H9 (cell line): Measurements from ENCODE around the gene SOX1. TPM values are rescaled to one million over a fixed set of nuclear protein-coding genes. Genes with fewer than 3 reads are reported as not detected.

ENCODE experiments used
- DNase-seq: peaks from one replicate; pipeline ENCODE4 v3.0.0-alpha.2; 2017
- H2AFZ ChIP-seq: one replicate; pipeline ENCODE4 v1.6.1; 2013; ENCODE audit warnings: mild to moderate bottlenecking, low read length, control low read depth, moderate library complexity
- H2AK5ac ChIP-seq: 2 replicates; pipeline ENCODE4 v1.6.1; 2013; ENCODE audit warnings: low read length, control low read depth, mixed read lengths; ENCODE audit not compliant: insufficient read length
- H2BK120ac ChIP-seq: one replicate; pipeline ENCODE4 v1.6.1; 2013; ENCODE audit warnings: low read depth, mild to moderate bottlenecking, low read length, control low read depth, inconsistent platforms; ENCODE audit not compliant: poor library complexity, severe bottlenecking
- H2BK12ac ChIP-seq: 2 replicates; pipeline ENCODE4 v1.6.1; 2013; ENCODE audit warnings: low read length, control low read depth, mixed read lengths, low read depth; ENCODE audit not compliant: insufficient read length
- H2BK15ac ChIP-seq: 2 replicates; pipeline ENCODE4 v1.6.1; 2013; ENCODE audit warnings: low read depth, low read length, control low read depth
- H2BK20ac ChIP-seq: one replicate; pipeline ENCODE4 v1.6.1; 2013; ENCODE audit warnings: low read depth, mild to moderate bottlenecking, low read length, control low read depth, inconsistent platforms; ENCODE audit not compliant: poor library complexity, severe bottlenecking
- H2BK5ac ChIP-seq: 2 replicates; pipeline ENCODE4 v1.6.1; 2013; ENCODE audit warnings: low read length, control low read depth, mixed read lengths; ENCODE audit not compliant: insufficient read length
- H3K14ac ChIP-seq: 2 replicates; pipeline ENCODE4 v1.6.1; 2013; ENCODE audit warnings: low read length, control low read depth; ENCODE audit not compliant: insufficient read depth
- H3K18ac ChIP-seq: 2 replicates; pipeline ENCODE4 v1.6.1; 2013; ENCODE audit warnings: low read depth, mild to moderate bottlenecking, mixed read lengths, low read length, control low read depth; ENCODE audit not compliant: insufficient read length
- H3K23ac ChIP-seq: 2 replicates; pipeline ENCODE4 v1.6.1; 2013; ENCODE audit warnings: low read length, control low read depth, mixed read lengths, low read depth; ENCODE audit not compliant: insufficient read length
- H3K23me2 ChIP-seq: 2 replicates; pipeline ENCODE4 v1.6.1; 2013; ENCODE audit warnings: low read depth, mild to moderate bottlenecking, mixed read lengths, low read length, control low read depth; ENCODE audit not compliant: insufficient read length, poor library complexity, severe bottlenecking
- H3K27ac ChIP-seq: 2 replicates; pipeline ENCODE4 v1.5.1; 2013; ENCODE audit warnings: low read length, control low read depth, mixed read lengths, low read depth; ENCODE audit not compliant: insufficient read length
- H3K27me3 ChIP-seq: 2 replicates; pipeline ENCODE4 v1.6.1; 2013; ENCODE audit warnings: low read length, control low read depth, inconsistent platforms; ENCODE audit not compliant: insufficient read depth
- H3K4ac ChIP-seq: 2 replicates; pipeline ENCODE4 v1.6.1; 2013; ENCODE audit warnings: low read depth, mild to moderate bottlenecking, control low read depth, inconsistent platforms, low read length, moderate library complexity
- H3K4me1 ChIP-seq: 2 replicates; pipeline ENCODE4 v1.6.1; 2013; ENCODE audit warnings: low read length, control low read depth, inconsistent platforms; ENCODE audit not compliant: insufficient read depth
- H3K4me2 ChIP-seq: 2 replicates; pipeline ENCODE4 v1.6.1; 2013; ENCODE audit warnings: low read length, control low read depth, mixed read lengths; ENCODE audit not compliant: insufficient read length, insufficient read depth
- H3K56ac ChIP-seq: 2 replicates; pipeline ENCODE4 v1.6.1; 2013; ENCODE audit warnings: low read depth, mild to moderate bottlenecking, mixed read lengths, low read length, control low read depth; ENCODE audit not compliant: insufficient read length
- H3K79me1 ChIP-seq: 2 replicates; pipeline ENCODE4 v1.6.1; 2013; ENCODE audit warnings: low read depth, mild to moderate bottlenecking, moderate library complexity, low read length, control low read depth, inconsistent platforms; ENCODE audit not compliant: insufficient read depth, poor library complexity, severe bottlenecking
- H3K79me2 ChIP-seq: 2 replicates; pipeline ENCODE4 v1.6.1; 2013; ENCODE audit warnings: low read length, control low read depth, inconsistent platforms; ENCODE audit not compliant: insufficient read depth
- H3K9ac ChIP-seq: 2 replicates; pipeline ENCODE4 v1.6.1; 2013; ENCODE audit warnings: low read length, control low read depth, mixed read lengths; ENCODE audit not compliant: insufficient read length; ENCODE audit errors: extremely low read depth
- H3K9me3 ChIP-seq: one replicate; pipeline ENCODE4 v1.6.1; 2013; ENCODE audit warnings: low read depth, low read length, inconsistent platforms; ENCODE audit not compliant: control insufficient read depth
- H3T11ph ChIP-seq: one replicate; pipeline ENCODE4 v1.6.1; 2013; ENCODE audit warnings: mild to moderate bottlenecking, low read length, control low read depth, inconsistent platforms
- H4K20me1 ChIP-seq: one replicate; pipeline ENCODE4 v1.6.1; 2013; ENCODE audit not compliant: control insufficient read depth, insufficient read length, insufficient read depth
- H4K5ac ChIP-seq: 2 replicates; pipeline ENCODE4 v1.6.1; 2013; ENCODE audit warnings: low read depth, mild to moderate bottlenecking, mixed read lengths, low read length, control low read depth; ENCODE audit not compliant: insufficient read length
- H4K8ac ChIP-seq: replicated peaks from 2 replicates; pipeline ENCODE4 v1.6.1; 2013; ENCODE audit warnings: low read length, control low read depth, mixed read lengths, low read depth; ENCODE audit not compliant: insufficient read length
- H4K91ac ChIP-seq: 2 replicates; pipeline ENCODE4 v1.6.1; 2013; ENCODE audit warnings: low read depth, mild to moderate bottlenecking, moderate library complexity, mixed read lengths, low read length, control low read depth; ENCODE audit not compliant: insufficient read length
- H3K27ac Mint-ChIP-seq, 3 experiments: 2 replicates in 2 of 3; 3 replicates in 1 of 3; pipeline ENCODE4 v1.8.0; 2020 to 2021; ENCODE audit warnings: mixed read lengths in 3 of 3, mild to moderate bottlenecking in 1 of 3, moderate library complexity in 1 of 3
- H3K27me3 Mint-ChIP-seq: 2 replicates; pipeline ENCODE4 v1.8.0; 2021; ENCODE audit warnings: low read depth, mild to moderate bottlenecking, moderate library complexity, mixed read lengths
- H3K36me3 Mint-ChIP-seq, 3 experiments: 2 replicates in 2 of 3; 3 replicates in 1 of 3; pipeline ENCODE4 v1.8.0; 2020 to 2021; ENCODE audit warnings: low read depth in 3 of 3, mixed read lengths in 3 of 3; ENCODE audit not compliant: insufficient read depth in 1 of 3
- H3K4me1 Mint-ChIP-seq, 2 experiments: 2 replicates each; pipeline ENCODE4 v1.8.0; 2020; ENCODE audit warnings: mixed read lengths in 2 of 2
- H3K4me3 Mint-ChIP-seq, 2 experiments: 2 replicates in 1 of 2; 3 replicates in 1 of 2; pipeline ENCODE4 v1.8.0; 2020 to 2021; ENCODE audit warnings: mild to moderate bottlenecking in 2 of 2, mixed read lengths in 2 of 2, moderate library complexity in 1 of 2
- H3K9me3 Mint-ChIP-seq, 2 experiments: 2 replicates in 1 of 2; 3 replicates in 1 of 2; pipeline ENCODE4 v1.8.0; 2020; ENCODE audit warnings: mild to moderate bottlenecking in 2 of 2, mixed read lengths in 2 of 2, moderate library complexity in 1 of 2
- WGBS: extraction: QIAGEN DNeasy Blood & Tissue Kit; methylation state at CpG from one replicate; pipeline ENCODE4 v1.1.7; 2013; ENCODE audit warnings: missing lambda C conversion rate, low lambda C conversion rate, mixed read lengths; ENCODE audit not compliant: insufficient read length; ENCODE audit errors: extremely low coverage; 5-methylcytosine and 5-hydroxymethylcytosine counted together
- total RNA-seq: library from RNA; stranded (reverse); gene quantifications from 2 replicates; pipeline ENCODE4 v1.2.1, GENCODE V29; 2021
- TF ChIP-seq, protein P1 (sequence below): fragments of 200-600 bp; sonication (generic); conservative IDR thresholded peaks from 3 replicates; pipeline ENCODE4 v1.8.0; 2021; ENCODE audit warnings: antibody characterized with exemption, mild to moderate bottlenecking

The SOX1 gene
- total RNA-seq, 1 experiment from 2014 or later: 0.17 TPM

DNA sequence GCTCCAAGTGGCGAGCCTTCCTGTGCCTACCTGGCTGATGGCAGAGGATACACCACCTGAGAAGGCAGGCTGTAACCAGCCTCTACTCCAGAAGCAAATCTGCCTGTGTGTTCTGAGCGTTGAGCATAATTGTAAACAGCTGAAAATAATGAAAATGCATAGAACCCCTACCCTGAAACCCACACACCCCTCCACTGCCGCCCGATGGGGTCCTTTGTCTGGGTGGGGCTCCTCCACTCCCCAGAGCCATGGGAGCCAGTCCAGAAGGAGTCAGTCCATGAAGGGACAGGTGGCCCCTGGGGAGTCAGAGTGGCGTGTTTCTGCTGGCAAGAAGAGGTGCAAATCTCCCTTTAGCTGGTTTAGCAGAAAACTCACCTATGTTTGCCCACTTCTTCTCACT lies 8.0 kb upstream of the SOX1 start:
- H4K91ac ChIP-seq: no peak overlapping the region
- H3K4me1 Mint-ChIP-seq: peaks cover 12 to 57% of the 10 kb centered on the region in 2 experiments

More for the DNA sequence above, 8.0 kb upstream of the SOX1 start:
- H3K23me2 ChIP-seq: peaks cover 11% of the 10 kb centered on the region
- no peak overlapping the region for H4K8ac ChIP-seq
- no peak overlapping the region; a peak in 1 of 5 replicates for H3K4me3 Mint-ChIP-seq
- TF ChIP-seq, protein P1, sequence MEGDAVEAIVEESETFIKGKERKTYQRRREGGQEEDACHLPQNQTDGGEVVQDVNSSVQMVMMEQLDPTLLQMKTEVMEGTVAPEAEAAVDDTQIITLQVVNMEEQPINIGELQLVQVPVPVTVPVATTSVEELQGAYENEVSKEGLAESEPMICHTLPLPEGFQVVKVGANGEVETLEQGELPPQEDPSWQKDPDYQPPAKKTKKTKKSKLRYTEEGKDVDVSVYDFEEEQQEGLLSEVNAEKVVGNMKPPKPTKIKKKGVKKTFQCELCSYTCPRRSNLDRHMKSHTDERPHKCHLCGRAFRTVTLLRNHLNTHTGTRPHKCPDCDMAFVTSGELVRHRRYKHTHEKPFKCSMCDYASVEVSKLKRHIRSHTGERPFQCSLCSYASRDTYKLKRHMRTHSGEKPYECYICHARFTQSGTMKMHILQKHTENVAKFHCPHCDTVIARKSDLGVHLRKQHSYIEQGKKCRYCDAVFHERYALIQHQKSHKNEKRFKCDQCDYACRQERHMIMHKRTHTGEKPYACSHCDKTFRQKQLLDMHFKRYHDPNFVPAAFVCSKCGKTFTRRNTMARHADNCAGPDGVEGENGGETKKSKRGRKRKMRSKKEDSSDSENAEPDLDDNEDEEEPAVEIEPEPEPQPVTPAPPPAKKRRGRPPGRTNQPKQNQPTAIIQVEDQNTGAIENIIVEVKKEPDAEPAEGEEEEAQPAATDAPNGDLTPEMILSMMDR: no peak
- no peak overlapping the region for H3T11ph ChIP-seq
- no peak overlapping the region for H3K9ac ChIP-seq
- H2AK5ac ChIP-seq: no peak overlapping the region
- no peak overlapping the region for H3K4ac ChIP-seq
- H3K27me3 Mint-ChIP-seq: peaks cover 100% of the 10 kb centered on the region
- WGBS: no CpG with 5 or more reads among the region's 5 CpGs
- no peak overlapping the region for H3K14ac ChIP-seq
- peaks cover 4 to 5% of the 10 kb centered on the region in 2 experiments; a peak in 3 of 5 replicates for H3K9me3 Mint-ChIP-seq
- H4K20me1 ChIP-seq: no peaks in the 10 kb centered on the region
- no peaks in the 10 kb centered on the region for H3K4me1 ChIP-seq
- DNase-seq: no peak
- no peak overlapping the region for H2AFZ ChIP-seq
- H2BK5ac ChIP-seq: no peak overlapping the region
- H3K56ac ChIP-seq: no peak overlapping the region
- H2BK15ac ChIP-seq: no peak overlapping the region
- no peaks in the 10 kb centered on the region for H3K79me1 ChIP-seq
- no peak overlapping the region for H3K27ac Mint-ChIP-seq
- H3K4me2 ChIP-seq: no peak overlapping the region
- H2BK120ac ChIP-seq: no peak overlapping the region
- no peak overlapping the region for H3K18ac ChIP-seq
- no peak overlapping the region for H2BK20ac ChIP-seq
- H3K27ac ChIP-seq: no peak overlapping the region
- peaks cover 94% of the 10 kb centered on the region for H3K27me3 ChIP-seq
- peaks cover 0 to 2% (median 0%) of the 10 kb centered on the region in 3 experiments; a peak in 2 of 7 replicates for H3K36me3 Mint-ChIP-seq
- no peak overlapping the region for H2BK12ac ChIP-seq
- no peak overlapping the region for H3K23ac ChIP-seq
- H4K5ac ChIP-seq: no peak overlapping the region
- H3K9me3 ChIP-seq: no peaks in the 10 kb centered on the region
- H3K79me2 ChIP-seq: no peaks in the 10 kb centered on the region
